UCSD-AML1 (cell line): ENCODE data around the gene TRHDE.

Experiments
- DNase-seq: peaks from one replicate; lab custom pipeline; 2025; ENCODE audit not compliant: unreplicated experiment; lab: John Stamatoyannopoulos, UW

Gene TRHDE

GRCh38 chr12:72313806-72314205 is 41.6 kb downstream of the TRHDE start:
- DNase-seq = no peak

- DNase-seq = no peak
Observed at GRCh38 chr12:72315858-72316257, 43.7 kb downstream of the TRHDE start.

- DNase-seq = no peak
Observed at GRCh38 chr12:72318341-72318740, 46.2 kb downstream of the TRHDE start.

- DNase-seq = no peak
Observed at GRCh38 chr12:72323881-72324280, 51.7 kb downstream of the TRHDE start.

GRCh38 chr12:72330301-72330700 is 58.1 kb downstream of the TRHDE start:
- no peak for DNase-seq

- DNase-seq = no peak
Observed at GRCh38 chr12:72330784-72331183, 58.6 kb downstream of the TRHDE start.

- DNase-seq = no peak
Observed at GRCh38 chr12:72337382-72337781, 65.2 kb downstream of the TRHDE start.

GRCh38 chr12:72337946-72338345 is 65.8 kb downstream of the TRHDE start:
- no peak for DNase-seq

- DNase-seq = no peak
Observed at GRCh38 chr12:72338437-72338836, 66.3 kb downstream of the TRHDE start.

- peak; percentile 23 for DNase-seq
Observed at GRCh38 chr12:72346363-72346944, 74.3 kb downstream of the TRHDE start.

GRCh38 chr12:72349491-72349890 is 77.3 kb downstream of the TRHDE start:
- DNase-seq = no peak

- no peak for DNase-seq
Observed at GRCh38 chr12:72359416-72359815, 87.2 kb downstream of the TRHDE start.

- no peak for DNase-seq
Observed at GRCh38 chr12:72365151-72365550, 93.0 kb downstream of the TRHDE start.

GRCh38 chr12:72366255-72366654 is 94.1 kb downstream of the TRHDE start:
- DNase-seq = no peak

GRCh38 chr12:72368298-72368697 is 96.1 kb downstream of the TRHDE start:
- DNase-seq = no peak

- DNase-seq = no peak
Observed at GRCh38 chr12:72368719-72369422, 96.7 kb downstream of the TRHDE start.

- DNase-seq = no peak
Observed at GRCh38 chr12:72369423-72369959, 97.3 kb downstream of the TRHDE start.

- DNase-seq = no peak
Observed at GRCh38 chr12:72380441-72380840, 108.3 kb downstream of the TRHDE start.

- no peak for DNase-seq
Observed at GRCh38 chr12:72388322-72388721, 116.2 kb downstream of the TRHDE start.

GRCh38 chr12:72390146-72390545 is 118.0 kb downstream of the TRHDE start:
- no peak for DNase-seq

- DNase-seq = no peak
Observed at GRCh38 chr12:72406111-72406510, 133.9 kb downstream of the TRHDE start.

GRCh38 chr12:72432037-72432604 is 160.0 kb downstream of the TRHDE start:
- DNase-seq = peak; percentile 3
